ENCODE results near the gene FCHSD2.

Gene FCHSD2

GRCh38 chr11:73152086-73152853 lies 10.2 kb upstream of the FCHSD2 start:
- no peak overlapping the region for H3K4me3 ChIP-seq (ENCODE audit: low read depth, low read length)
- no peak for TF ChIP-seq CTCF (IDR thresholded peaks at IDR 0.05; ENCODE audit: borderline replicate concordance, insufficient read depth, low read depth, low read length)

- no peak for TF ChIP-seq CTCF (IDR thresholded peaks at IDR 0.05; ENCODE audit: borderline replicate concordance, insufficient read depth, low read depth, low read length)
- H3K4me3 ChIP-seq (ENCODE audit: low read depth, low read length) = no peak overlapping the region
Observed at GRCh38 chr11:73151416-73151815, 9.3 kb upstream of the FCHSD2 start.

GRCh38 chr11:73149105-73149504 lies 7.0 kb upstream of the FCHSD2 start:
- TF ChIP-seq CTCF (IDR thresholded peaks at IDR 0.05; ENCODE audit: borderline replicate concordance, insufficient read depth, low read depth, low read length) = no peak
- H3K4me3 ChIP-seq (ENCODE audit: low read depth, low read length) = no peak overlapping the region

- H3K4me3 ChIP-seq (ENCODE audit: low read depth, low read length) = no peak overlapping the region
- TF ChIP-seq CTCF (IDR thresholded peaks at IDR 0.05; ENCODE audit: borderline replicate concordance, insufficient read depth, low read depth, low read length) = no peak
Observed at GRCh38 chr11:73147771-73148681, 5.9 kb upstream of the FCHSD2 start.

GRCh38 chr11:73145986-73146575 lies 4.0 kb upstream of the FCHSD2 start:
- no peak for TF ChIP-seq CTCF (IDR thresholded peaks at IDR 0.05; ENCODE audit: borderline replicate concordance, insufficient read depth, low read depth, low read length)
- no peak overlapping the region for H3K4me3 ChIP-seq (ENCODE audit: low read depth, low read length)

- TF ChIP-seq CTCF (IDR thresholded peaks at IDR 0.05; ENCODE audit: borderline replicate concordance, insufficient read depth, low read depth, low read length) = no peak
- H3K4me3 ChIP-seq (ENCODE audit: low read depth, low read length) = peak overlapping the region; percentile 50
Observed at GRCh38 chr11:73143126-73143838, 1.2 kb upstream of the FCHSD2 start.
